ENCODE measurements around the gene SLC25A22.
A peak's percentile ranks its signal among the peaks of the same experiment; 100 is the strongest.

SLC25A22 gene

GRCh38 chr11:772429-773390 lies 25.4 kb downstream of the SLC25A22 start:
- no peak for DNase-seq (ENCODE audit: low read depth in 1 of 2, low spot score in 1 of 2)
- in situ Hi-C loops (cut with HindIII; ENCODE audit: low pct_unique_long_range_greater_than_20kb, low sequenced_read_pairs) = no loop called here
- TF ChIP-seq JUND (IDR thresholded peaks at IDR 0.05; ENCODE audit: low read depth) = no peak

GRCh38 chr11:771617-772204 lies 26.4 kb downstream of the SLC25A22 start:
- in situ Hi-C loops (cut with HindIII; ENCODE audit: low pct_unique_long_range_greater_than_20kb, low sequenced_read_pairs) = no loop called here
- TF ChIP-seq JUND (IDR thresholded peaks at IDR 0.05; ENCODE audit: low read depth) = no peak
- DNase-seq (ENCODE audit: low read depth in 1 of 2, low spot score in 1 of 2) = no peak

GRCh38 chr11:770642-771616 lies 27.2 kb downstream of the SLC25A22 start:
- in situ Hi-C loops (cut with HindIII; ENCODE audit: low pct_unique_long_range_greater_than_20kb, low sequenced_read_pairs) = no loop called here
- no peak for DNase-seq (ENCODE audit: low read depth in 1 of 2, low spot score in 1 of 2)
- TF ChIP-seq JUND (IDR thresholded peaks at IDR 0.05; ENCODE audit: low read depth) = no peak

GRCh38 chr11:769887-770641 lies 28.0 kb downstream of the SLC25A22 start:
- TF ChIP-seq JUND (IDR thresholded peaks at IDR 0.05; ENCODE audit: low read depth) = no peak
- no peak for DNase-seq (ENCODE audit: low read depth in 1 of 2, low spot score in 1 of 2)
- in situ Hi-C loops (cut with HindIII; ENCODE audit: low pct_unique_long_range_greater_than_20kb, low sequenced_read_pairs) = no loop called here

GRCh38 chr11:767238-767637 lies 30.8 kb downstream of the SLC25A22 start:
- in situ Hi-C loops (cut with HindIII; ENCODE audit: low pct_unique_long_range_greater_than_20kb, low sequenced_read_pairs) = no loop called here
- DNase-seq (ENCODE audit: low read depth in 1 of 2, low spot score in 1 of 2) = no peak
- TF ChIP-seq JUND (IDR thresholded peaks at IDR 0.05; ENCODE audit: low read depth) = no peak

- in situ Hi-C loops (cut with HindIII; ENCODE audit: low pct_unique_long_range_greater_than_20kb, low sequenced_read_pairs) = no loop called here
- no peak for TF ChIP-seq JUND (IDR thresholded peaks at IDR 0.05; ENCODE audit: low read depth)
- DNase-seq (ENCODE audit: low read depth in 1 of 2, low spot score in 1 of 2) = no peak
Observed at GRCh38 chr11:766936-767210, 31.2 kb downstream of the SLC25A22 start.

GRCh38 chr11:766106-766935 lies 31.8 kb downstream of the SLC25A22 start:
- no peak for TF ChIP-seq JUND (IDR thresholded peaks at IDR 0.05; ENCODE audit: low read depth)
- DNase-seq (ENCODE audit: low read depth in 1 of 2, low spot score in 1 of 2) = no peak
- in situ Hi-C loops (cut with HindIII; ENCODE audit: low pct_unique_long_range_greater_than_20kb, low sequenced_read_pairs) = no loop called here

GRCh38 chr11:765802-766091 lies 32.3 kb downstream of the SLC25A22 start:
- in situ Hi-C loops (cut with HindIII; ENCODE audit: low pct_unique_long_range_greater_than_20kb, low sequenced_read_pairs) = no loop called here
- no peak for TF ChIP-seq JUND (IDR thresholded peaks at IDR 0.05; ENCODE audit: low read depth)
- no peak for DNase-seq (ENCODE audit: low read depth in 1 of 2, low spot score in 1 of 2)

GRCh38 chr11:765025-765801 lies 32.9 kb downstream of the SLC25A22 start:
- peak; percentile 45 to 69 for DNase-seq (ENCODE audit: low read depth in 1 of 2, low spot score in 1 of 2)
- in situ Hi-C loops (cut with HindIII; ENCODE audit: low pct_unique_long_range_greater_than_20kb, low sequenced_read_pairs) = no loop called here
- no peak for TF ChIP-seq JUND (IDR thresholded peaks at IDR 0.05; ENCODE audit: low read depth)

- no peak for TF ChIP-seq JUND (IDR thresholded peaks at IDR 0.05; ENCODE audit: low read depth)
- in situ Hi-C loops (cut with HindIII; ENCODE audit: low pct_unique_long_range_greater_than_20kb, low sequenced_read_pairs) = no loop called here
- DNase-seq (ENCODE audit: low read depth in 1 of 2, low spot score in 1 of 2) = no peak
Observed at GRCh38 chr11:764322-765024, 33.6 kb downstream of the SLC25A22 start.
